DND-41 (cell line): Measurements from ENCODE around the gene DNLZ.

Experiments used
- CTCF ChIP-seq: IDR thresholded peaks from 2 replicates; pipeline ENCODE4 v1.5.1; 2012; ENCODE audit warnings: borderline replicate concordance, low read length, moderate library complexity, mild to moderate bottlenecking; ENCODE audit not compliant: poor library complexity, severe bottlenecking; ENCODE audit errors: extremely low read depth
- EZH2 ChIP-seq: IDR thresholded peaks from 3 replicates; pipeline ENCODE4 v1.6.1; 2012; ENCODE audit warnings: borderline replicate concordance, low read depth, mild to moderate bottlenecking, moderate library complexity, low read length, inconsistent platforms; ENCODE audit not compliant: severe bottlenecking

GRCh38 chr9:136380381-136380780 is 16.8 kb upstream of the DNLZ start:
- TF ChIP-seq CTCF = no peak
- TF ChIP-seq EZH2 = no peak
